ENCODE measurements around the gene JMJD4.

JMJD4 gene

GRCh38 chr1:227734856-227735538, at the start of gene JMJD4, which contains the start of gene SNAP47:
Gene JMJD4, minus strand, starts transcription at chr1:227735302. Its CDS starts 29 bp downstream, at chr1:227735273.
Gene SNAP47, plus strand, starts transcription at chr1:227735435. Its CDS starts 12,302 bp downstream, at chr1:227747737.
- peak; percentile 93 for DNase-seq

DNA sequence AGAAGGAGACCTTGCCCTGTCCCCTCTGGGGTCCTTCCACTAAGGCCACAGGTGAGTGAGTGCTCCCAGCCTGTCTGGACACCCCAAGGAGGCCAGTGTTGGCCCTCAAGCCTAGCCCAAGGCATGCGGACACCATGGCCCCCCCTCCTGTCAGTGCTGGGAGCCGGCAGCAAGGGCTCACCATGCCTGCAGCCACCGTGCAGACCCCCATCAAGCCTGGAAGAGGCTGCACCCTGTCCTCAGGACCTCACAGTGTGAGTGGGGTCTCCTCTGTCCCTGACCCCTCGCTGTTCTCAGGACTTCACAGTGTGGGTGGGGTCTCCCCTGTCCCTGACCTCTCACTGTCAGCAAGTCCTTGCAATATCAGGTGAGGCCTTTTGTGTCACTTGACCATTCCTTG, 47.1 kb upstream of the JMJD4 start:
- DNase-seq = no peak

DNA sequence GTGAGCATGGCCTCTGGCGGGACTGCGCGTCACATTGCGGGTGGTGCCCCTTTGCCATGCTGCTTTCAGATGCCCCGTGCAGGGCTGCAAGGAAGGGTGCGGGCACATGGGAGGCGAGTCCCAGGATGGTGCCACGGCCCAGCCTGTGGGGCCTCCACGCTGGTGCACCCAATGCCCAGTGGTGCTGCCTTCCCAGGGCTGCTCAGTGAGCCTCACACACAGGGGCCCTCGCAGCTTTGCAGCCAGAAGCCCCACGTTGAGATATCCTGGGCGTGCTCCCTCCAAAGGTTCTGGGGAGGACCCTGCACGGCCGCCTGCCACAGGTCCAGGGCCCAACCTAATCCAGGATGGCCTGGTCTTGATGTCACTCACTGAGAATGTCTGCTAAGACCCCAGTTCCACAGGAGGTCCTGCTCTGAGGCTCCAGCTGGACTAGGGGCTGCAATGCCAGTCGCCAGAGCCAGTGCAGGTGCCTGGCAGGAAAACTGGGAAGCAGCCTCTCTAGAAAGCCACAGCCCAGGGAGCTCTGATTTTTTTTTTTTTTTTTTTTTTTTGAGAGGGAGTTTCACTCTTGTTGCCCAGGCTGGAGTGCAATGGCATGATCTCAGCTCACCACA, 46.3 kb upstream of the JMJD4 start:
- no peak for DNase-seq

DNA sequence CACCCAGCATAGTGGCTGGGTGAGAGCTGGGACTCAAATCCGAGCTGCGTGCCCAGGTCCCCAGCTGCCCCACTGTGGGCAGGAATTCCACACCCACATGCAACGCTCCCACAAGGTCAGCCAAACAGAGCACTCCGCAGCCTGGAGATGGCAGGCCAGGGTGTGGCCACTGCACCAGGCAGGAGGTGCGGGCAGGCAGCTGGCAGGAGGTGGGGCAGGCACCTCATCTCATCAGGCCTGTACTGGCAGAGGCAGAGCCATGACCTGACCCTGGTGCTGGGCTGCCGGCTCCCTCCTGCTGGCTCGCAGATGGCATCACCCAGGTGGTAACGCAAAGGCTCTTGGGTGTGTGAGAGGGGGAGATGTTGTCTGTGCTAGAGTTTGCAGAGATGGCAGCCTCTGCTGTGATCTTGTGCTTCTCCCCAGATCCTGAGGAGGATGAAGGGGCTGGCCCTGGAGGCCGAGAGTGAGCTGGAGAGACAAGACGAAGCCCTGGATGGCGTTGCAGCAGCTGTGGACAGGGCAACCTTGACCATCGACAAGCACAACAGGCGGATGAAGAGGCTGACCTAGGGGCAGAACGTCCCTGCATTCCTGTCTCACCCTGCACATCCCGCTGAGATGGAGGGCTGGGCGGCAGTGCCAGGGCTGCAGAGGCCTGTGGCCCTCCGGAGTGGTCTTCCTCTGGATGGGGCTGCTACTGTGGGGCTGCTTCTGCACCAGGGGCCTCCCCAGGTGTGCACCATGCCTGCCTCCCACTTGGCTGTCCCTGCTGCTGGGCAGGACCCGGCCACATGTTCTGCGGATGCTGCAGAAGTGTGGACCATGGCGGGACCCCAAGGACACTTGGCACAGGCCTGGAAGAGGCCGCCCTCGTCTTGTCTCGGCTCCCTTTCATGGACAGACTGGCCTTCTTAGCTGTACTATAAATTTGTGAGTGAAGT, 45.3 kb upstream of the JMJD4 start:
- DNase-seq = no peak

DNA sequence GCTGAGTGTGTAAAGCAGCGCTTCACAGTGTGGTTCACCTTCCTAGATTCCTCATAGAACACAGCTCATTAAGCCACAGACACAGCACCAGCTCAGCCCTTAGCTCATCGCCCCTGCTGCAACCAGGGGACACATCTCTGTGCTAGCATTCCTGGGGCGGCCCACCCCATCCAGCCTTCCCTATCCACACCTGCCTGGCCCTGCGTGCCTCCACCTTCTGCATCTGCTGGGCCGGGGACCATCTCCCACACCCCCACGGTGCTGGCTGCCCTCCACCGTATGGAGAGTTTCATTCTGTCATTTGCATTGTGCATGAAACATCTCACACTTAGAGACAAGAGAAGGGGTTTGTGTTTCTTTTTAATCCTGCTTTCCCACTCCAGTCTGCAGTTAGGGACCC, 44.6 kb upstream of the JMJD4 start:
- no peak for DNase-seq

DNA sequence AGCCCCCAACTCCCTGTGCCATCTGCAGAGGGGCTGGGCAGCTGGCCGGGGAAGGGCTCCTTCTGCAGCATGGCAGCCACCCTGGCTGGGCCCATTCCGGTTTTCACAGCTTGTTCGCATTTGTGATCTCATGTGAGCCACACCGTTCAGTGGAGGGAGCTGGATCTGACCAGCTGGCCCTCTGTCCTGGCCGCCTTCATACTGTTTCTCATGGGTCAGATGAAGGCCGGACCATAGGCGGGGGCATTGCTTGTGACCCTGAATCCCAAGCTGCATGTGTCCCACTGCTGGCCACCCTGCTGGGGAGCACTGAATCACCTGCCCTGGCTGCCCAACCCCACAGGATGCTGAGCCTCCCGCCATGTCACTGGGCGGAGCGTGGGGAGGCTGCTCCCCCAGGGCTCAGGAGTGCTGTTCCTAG, 43.9 kb upstream of the JMJD4 start:
- DNase-seq = no peak

GRCh38 chr1:227778401-227778947, 43.4 kb upstream of the JMJD4 start:
- DNase-seq = no peak

DNA sequence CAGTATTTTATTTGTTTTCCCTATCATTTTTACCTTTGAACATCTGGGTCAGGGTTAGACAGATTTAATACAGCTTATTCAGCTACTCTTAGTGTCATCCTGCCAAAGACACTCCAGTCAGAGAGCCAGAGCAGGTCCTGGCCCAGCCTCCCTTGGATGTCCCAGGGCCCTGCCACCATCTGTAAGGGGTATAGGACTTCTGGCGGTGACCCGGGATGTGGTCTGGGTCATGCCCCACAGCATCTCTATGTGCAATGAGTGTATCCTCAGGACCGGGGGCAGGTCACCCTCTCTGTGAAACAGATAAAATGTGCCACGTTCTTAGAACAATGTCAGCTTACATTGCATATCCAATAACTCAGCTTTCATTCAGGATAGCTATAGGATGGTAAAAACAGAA, 42.5 kb upstream of the JMJD4 start:
- DNase-seq = no peak

- no peak for DNase-seq
These were observed 42.1 kb upstream of the JMJD4 start for GRCh38 chr1:227777156-227777555.

DNA sequence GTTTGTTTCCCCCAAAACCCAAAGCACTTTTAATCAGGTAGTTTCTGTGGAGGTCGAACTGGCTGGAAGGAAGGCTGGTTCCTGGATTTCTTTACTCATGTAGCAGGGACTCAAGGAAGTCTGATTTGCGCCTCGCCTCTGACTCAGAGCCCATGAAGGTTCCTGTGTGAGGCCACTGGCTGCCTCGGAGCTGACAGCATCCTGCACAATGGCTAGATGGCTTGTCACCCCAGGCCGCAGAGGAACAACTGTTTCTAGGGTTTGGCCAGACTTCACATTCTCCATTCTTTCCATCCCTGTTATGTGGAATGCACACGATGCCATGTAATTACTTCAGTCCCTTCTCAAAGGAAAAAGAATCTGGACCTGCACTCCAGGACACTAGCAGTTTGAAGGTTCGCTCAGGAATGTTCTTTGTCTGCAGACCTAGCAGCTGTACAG, 41.2 kb upstream of the JMJD4 start:
- DNase-seq = no peak

DNA sequence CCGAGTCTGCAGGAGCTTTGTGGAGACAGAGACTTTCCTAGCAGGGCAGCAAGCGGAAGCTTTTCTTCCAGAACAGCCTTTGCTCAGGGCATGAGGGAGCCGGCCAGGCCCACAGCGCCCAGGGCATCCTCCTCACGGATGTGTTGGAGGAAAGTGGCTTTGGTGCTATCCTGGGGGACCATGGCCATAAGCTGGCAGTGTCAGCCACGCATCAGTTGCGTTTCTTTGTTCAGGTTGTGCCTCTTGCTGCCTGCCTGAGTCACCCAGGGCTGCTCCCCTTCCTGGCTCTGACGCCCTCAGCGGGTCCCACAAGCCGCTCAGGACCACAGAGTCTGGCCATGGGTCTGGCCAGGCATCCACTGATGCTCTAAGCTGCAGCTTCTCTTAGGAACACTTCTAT, 40.7 kb upstream of the JMJD4 start:
- no peak for DNase-seq

- DNase-seq = no peak
These were observed 39.9 kb upstream of the JMJD4 start for GRCh38 chr1:227774821-227775661.

- DNase-seq = no peak
These were observed 39.1 kb upstream of the JMJD4 start for GRCh38 chr1:227774051-227774731.

GRCh38 chr1:227773558-227773957, 38.5 kb upstream of the JMJD4 start:
- DNase-seq = no peak

- DNase-seq = no peak
These were observed 36.7 kb upstream of the JMJD4 start for GRCh38 chr1:227771771-227772170.

DNA sequence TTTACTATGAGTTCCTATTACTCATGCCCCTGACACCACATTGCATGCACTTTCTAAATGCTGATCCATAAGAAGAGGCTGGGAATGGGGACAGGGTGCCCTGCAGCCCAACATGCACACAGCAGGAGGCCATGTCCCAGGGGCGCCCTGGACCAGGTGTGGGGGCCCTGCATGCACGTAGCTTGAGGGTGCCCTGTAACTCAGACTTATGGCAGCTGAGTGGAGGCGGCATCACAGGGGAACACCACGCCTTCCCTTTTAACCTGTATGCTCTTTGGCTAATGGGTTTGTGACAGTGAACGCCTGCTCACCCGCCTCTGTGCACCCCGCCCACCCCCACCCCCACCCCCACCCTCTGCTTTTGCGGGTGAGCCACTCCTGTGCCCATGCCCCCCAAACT, 36.2 kb upstream of the JMJD4 start:
- no peak for DNase-seq

GRCh38 chr1:227770812-227771211, 35.7 kb upstream of the JMJD4 start:
- no peak for DNase-seq

DNA sequence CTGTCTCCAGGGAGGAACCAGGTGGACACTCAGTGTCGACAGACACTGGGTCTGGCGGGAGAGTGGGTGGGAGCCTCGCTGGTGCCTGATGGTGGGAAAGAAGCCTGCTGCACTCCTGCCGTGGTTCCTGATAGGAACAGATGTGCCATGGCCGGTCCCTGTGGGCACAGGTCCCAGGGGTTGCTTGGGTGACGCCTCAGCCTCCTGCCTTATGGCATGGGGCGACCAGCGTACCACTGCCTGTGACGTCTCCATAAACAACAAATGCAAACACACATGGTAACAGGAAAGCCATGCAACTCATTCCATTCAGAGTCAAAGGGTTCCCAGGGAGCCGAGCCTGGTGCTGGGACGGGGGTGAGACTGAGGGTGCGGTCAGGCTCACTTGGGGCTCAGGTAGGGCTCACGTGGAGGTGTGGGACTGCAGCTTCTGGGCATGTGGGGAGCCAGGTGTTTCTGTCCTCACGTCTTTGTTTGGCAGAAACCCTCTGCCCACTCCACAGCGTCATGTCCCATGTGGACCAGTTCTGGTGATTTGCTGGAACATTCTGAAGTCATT, 34.9 kb upstream of the JMJD4 start:
- no peak for DNase-seq

- no peak for DNase-seq
These were observed 34.2 kb upstream of the JMJD4 start for GRCh38 chr1:227769047-227769935.

DNA sequence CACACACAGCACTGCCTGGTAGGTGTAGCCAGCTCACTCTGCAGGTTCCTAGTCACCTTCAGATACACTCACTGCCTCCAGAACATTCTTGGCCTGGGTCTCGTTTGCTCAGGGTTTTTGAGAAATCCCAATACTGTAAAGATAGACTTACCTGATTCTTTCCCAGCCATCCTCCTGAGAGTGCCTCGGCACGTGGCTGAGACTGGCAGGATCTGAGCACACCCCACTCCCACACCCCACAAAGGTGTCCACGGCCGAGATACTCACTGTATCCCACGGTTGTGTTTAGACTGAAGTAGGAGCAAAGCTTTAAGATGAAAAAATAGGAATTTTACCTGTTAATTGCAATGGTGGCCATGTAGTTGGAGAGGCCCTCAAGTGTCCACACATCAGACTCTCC, 33.5 kb upstream of the JMJD4 start:
- DNase-seq = no peak
